ENCODE data around the gene RIPK3.

The RIPK3 gene

DNA sequence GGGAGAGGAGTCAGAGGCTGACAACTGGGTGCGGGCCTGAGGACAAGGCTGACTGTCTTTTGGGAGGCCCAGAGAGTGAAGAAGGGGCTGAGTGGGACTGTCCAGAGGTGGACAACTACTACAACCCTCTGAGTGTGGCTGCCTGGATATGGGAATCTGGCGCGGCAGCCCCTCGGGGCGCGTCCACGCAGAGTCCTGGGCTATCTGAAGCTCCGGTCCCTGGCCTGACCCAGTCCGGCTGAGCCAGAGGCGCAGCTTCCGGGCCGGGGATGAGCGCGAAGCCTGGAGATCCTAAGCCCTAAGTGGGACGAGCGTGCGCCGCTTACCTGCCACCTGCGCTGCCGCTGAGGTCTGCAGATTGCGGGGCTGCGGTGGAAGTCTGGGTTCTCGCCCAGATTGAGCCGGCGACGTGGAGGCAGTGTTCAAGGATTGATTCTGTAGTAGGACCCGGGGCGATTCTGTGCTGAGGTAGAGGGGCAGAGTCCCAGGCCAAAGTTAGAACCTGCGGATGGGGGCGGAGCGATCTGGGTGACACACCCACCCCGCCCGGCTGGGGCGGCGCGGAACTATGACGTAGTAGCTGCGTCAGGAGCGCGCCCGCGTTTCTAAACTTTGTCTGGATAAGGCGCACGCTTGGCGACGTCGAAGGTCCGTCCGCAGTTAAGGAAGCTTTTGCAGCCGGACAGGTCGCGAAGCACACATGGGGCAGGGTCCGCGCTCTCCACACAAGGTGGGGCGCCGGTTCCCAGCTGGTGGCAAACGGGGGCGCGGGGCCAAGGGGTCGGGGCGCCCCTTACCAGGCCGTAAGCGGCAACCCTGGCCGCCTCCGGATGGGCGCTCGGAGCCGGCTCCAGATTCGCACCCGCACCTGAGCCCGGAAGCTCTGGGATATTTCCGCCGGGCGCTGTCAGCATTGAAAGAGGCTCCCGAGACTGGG, 40.3 kb downstream of the RIPK3 start, which contains the start of the genes DHRS1 and NOP9:
Gene DHRS1 (minus strand): TSS at position 526 of the 937 bp plus-strand sequence. CDS start 674 bp downstream, outside the sequence.
Gene NOP9 (plus strand): TSS at position 596 of the 937 bp plus-strand sequence. CDS start 105 bp downstream, at position 701.
- DNase-seq: peak; percentile 89 to 93

DNA sequence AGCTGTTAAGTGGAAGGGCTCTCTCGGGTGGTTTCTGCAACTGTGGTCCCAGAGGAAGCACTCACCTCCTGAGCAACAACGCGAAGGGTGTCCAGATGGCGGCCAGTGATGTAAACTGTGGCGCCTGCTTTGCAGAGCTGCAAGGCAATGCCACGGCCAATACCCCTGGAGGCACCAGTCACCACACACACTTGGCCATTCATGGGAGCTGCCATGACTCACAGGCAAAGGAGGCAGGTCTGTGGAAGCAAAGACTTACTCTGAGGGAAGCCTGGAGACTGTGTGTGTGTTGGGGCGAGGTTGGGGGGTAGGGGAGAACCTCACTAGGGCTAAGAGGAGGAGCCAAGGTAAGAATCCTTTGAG, 40.9 kb downstream of the RIPK3 start:
- DNase-seq: no peak

DNA sequence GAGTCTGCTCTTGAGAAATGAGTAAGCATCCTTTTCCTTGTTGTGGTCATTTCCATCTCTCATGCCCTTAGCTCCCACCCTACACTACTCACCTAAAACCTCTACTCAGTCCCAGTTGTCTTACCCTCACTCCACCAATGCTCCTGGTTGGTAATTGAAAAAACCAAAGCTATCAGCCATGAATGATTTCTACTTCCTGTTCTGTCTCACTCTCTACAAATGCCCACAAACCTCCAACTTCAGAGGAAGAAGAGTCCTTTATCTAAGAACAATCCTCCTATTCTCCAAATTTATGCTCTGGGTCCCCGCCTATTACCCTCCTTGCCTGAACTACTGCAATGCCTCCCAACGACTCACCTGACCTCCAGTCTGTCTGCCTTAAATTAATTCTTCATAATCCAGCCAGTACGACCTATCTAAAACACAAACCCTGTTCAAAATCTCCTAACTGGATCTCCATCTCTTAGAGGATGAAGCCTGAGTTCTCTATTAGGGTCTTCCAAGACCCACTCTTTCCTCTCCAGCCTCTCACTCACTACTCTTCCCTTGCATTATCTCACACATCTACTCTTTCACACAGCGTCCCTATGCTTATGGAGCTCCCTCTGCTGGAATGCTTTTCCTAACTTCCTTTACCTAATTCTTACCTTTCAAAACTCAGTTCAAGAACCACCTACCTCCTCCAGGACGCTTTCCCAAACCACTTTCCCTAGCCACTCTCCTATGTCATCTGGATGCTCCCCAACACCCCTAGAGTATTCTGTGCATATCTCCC, 42.4 kb downstream of the RIPK3 start:
- no peak for DNase-seq

DNA sequence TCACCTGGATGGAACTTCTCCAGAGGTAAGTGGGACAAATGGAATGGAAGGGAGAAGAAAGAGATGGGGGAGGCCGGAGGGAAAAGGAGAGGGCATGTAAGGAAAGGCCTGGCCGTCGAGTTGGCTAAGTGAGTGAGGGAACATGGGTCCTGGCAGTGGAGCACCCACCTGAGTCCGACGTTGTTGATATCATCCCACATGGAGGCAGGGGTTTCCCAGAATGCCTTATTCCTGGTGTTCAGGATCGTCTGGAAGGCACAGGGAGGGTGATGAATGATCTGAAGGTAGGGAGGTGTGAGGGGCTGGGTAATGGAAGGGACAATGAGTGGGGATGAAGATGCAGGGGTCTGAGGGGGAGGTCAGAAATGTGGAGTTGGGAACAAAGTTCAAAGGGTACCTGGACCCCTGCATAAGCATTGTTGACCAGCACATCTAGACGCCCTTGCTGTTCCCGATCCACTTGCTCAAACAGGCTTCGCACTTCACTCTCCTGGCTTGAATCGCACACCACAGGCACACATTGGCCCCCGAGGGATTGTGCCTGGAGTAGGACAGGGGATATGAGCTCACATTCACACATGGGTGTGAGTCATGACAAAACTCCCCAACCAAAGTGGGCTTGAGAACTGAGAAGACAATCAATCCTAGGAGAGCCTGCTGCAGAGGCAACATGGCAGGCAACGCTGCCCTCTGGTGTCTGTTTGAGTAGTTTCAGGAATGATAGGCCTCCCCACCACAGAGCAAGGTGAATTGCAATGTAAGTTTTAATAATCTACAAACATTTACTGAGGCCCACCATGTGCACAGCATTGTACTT, 43.2 kb downstream of the RIPK3 start:
- peak; percentile 76 to 77 for DNase-seq

DNA sequence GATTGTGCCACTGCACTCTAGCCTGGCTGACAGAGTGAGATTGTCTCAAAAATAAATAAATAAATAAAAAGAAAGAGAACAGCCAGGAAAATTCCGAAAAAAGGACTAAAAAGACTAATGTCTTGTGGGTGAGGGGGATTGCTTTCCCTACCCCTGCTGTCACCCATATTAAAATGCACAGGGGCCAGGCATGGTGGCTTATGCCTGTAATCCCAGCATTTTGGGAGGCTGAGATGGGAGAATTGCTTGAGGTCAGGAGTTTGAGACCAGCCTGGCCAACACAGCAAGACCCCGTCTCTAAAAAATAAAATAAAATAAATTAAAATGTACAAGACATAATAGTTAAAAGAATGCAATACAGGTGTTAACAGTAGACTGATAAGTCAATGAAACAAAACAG, 46.3 kb downstream of the RIPK3 start:
- no peak for DNase-seq

DNA sequence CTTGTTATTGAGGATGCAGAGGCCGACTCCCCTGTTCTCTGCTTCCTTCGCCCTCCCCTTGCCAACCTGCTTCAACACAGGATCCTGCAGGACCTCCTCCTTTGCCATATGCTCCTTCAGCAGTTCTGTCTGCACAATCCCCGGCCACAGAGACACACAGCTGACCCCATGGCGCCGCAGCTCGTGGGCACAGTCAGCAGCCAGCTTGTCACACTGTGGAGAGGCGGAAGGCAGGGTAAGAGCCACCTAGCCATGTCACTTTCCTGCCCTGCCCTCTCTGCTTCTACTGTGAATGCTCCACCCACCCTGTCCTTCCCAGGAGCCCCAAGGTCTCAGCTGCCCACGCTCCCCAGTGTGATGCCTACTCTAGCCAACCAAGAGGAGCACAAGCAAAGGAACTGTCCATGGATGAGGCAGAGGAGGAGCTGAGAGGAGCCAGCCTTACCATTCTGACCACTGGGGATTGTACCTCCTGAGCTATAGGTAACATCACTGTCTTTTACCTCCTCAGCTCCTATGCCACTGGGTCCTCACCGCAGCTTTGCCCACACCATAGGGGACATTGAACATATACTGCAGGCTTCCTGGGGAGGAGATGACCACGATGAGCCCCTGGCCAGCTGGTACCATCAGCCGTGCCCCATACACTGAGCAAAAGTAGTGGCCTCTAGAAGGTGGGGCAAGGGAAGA, 47.5 kb downstream of the RIPK3 start:
- DNase-seq: no peak

DNA sequence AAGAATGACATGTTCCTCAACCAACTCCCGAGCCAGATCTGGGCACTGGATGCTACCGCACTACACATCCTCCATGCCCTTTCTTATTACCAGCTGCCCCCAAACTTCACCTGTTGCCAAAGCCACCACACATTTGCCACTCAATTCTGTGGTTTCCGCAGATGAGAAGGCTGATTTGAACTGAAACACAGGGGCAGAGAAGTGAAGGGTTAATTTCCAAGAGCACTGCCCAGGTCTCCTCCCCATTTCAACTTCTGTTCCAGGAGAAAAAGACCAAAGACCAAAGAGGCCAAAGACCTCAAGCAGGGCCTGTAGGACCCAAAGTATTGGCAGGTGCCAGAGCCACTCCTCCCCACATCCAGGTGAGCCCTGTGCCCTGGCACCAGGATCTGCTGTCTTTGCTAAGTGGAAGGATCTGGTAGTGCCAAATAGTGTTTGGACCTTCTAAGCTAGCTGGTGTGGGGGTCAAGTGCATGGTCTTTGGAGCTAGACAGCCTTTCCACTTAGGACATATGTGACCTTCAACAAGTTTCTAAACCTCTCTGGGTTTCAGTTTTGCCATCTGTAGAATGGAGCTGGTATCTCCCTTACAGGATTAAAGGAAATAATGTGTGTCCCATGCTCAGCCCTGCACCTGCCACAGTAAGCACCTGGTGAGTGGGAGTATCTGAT, 48.2 kb downstream of the RIPK3 start:
- no peak for DNase-seq

DNA sequence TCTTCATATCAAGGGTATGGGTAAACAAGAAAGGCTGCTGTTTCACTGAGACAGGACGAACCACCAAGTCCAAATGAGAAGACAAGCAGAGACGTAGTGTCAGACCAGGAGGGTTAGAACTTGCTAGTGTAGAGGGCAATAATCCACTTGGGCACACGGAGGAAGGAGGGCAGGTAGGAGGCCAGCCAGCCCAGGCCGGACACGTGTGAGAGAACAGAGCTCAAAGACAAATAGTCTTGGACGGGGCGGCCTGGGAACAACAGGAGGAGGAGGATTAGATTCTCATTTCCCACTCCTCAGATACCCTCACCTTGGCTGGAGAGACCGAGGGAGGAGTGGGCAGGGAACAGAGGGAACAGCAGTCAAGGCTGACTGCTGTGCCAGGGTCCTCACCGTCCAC, 49.0 kb downstream of the RIPK3 start:
- DNase-seq: no peak

DNA sequence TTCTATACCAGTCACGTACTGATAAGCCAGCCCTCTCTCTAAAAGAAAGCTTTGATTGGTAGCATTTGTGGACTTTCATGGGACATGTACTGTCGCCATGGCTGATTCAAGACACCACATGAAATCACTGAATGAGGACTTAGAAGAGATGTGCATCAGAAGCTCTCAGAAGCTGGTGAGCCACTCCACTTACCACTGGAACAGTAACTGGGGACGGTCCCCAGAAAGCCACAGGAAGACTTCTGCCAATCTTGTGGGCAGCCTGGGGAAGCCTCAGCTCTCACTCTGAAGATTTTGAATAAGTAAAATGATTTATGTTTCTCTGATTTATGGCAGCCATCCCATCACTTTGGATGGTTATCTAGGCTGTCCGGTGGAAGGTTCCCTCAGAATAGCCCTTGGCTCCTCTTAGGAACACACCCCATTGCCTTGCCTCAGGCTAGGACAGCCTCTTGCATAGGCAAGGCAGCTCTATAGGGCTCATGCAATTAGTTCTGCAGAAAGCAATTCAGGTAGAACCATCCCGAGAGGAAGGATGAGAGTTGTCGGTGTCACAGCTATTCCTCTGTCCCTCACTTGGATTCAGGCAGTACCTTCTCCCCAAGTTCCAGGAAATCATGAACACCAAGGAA, 50.0 kb downstream of the RIPK3 start:
- no peak for DNase-seq

DNA sequence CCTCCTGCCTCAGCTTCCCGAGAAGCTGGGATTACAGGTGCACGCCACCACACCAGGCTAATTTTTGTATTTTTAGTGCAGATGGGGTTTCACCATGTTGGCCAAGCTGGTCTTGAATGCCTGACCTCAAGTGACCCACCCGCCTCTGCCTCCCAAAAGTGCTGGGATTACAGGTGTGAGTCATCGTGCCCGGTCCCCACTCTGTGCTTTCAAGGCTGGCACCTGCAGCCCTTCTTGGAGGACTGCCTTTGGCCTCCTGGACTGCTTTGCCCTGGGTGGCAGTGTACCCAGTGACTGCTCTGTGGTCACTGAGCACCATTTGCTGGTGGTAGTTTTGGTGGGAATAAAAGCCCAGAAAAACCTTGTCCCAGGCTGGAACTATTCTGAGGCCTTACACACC, 52.8 kb downstream of the RIPK3 start:
- DNase-seq: no peak
